H1 (cell line): ENCODE results near the gene TSC2. TPM values are rescaled to one million over a fixed set of nuclear protein-coding genes. Genes with fewer than 3 reads are reported as not detected.
"Not testable (repeated sequence)": the region's sequence is repeated elsewhere in the genome, so short reads cannot be mapped to it uniquely, and the experiment has no call there.

ENCODE experiments used
- CTCF ChIA-PET: fragments of 300-600 bp; sonication (Branson Sonifier 250); formaldehyde crosslinking; loops from one replicate; lab custom pipeline; 2021; ENCODE audit not compliant: partially characterized antibody; lab: Charles Lee
- POLR2A ChIA-PET: fragments of 300-600 bp; sonication (Branson Sonifier 250); formaldehyde crosslinking; loops from one replicate; lab custom pipeline; 2021; ENCODE audit warnings: inconsistent platforms; ENCODE audit not compliant: partially characterized antibody; lab: Charles Lee
- DNase-seq, 2 experiments: peaks; one replicate each; pipeline versions ENCODE4 v3.0.0 to v3.0.0-alpha.2; 2010 to 2022; ENCODE audit warnings: low spot score in 2 of 2, low read depth in 1 of 2, mixed read lengths in 1 of 2
- FAIRE-seq: peaks from 2 replicates; lab custom pipeline; 2011; peaks lifted over from hg19 to GRCh38; lab: Jason Lieb, UNC
- H2AFZ ChIP-seq: 2 replicates; pipeline ENCODE4 v1.8.1; 2012; ENCODE audit warnings: low read length, inconsistent platforms
- H2AK5ac ChIP-seq: 2 replicates; pipeline ENCODE4 v1.6.1; 2013; ENCODE audit warnings: low read depth, low read length
- H2BK120ac ChIP-seq: replicated peaks from 2 replicates; pipeline ENCODE3; 2013; ENCODE audit warnings: low read depth, low read length, inconsistent platforms
- H2BK12ac ChIP-seq: 2 replicates; pipeline ENCODE4 v1.6.1; 2013; ENCODE audit warnings: low read depth, low read length
- H2BK15ac ChIP-seq: 2 replicates; pipeline ENCODE4 v1.6.1; 2013; ENCODE audit warnings: low read length
- H2BK20ac ChIP-seq: 2 replicates; pipeline ENCODE4 v1.6.1; 2013; ENCODE audit warnings: low read length
- H2BK5ac ChIP-seq: 2 replicates; pipeline ENCODE4 v1.6.1; 2013; ENCODE audit warnings: low read depth, low read length
- H3K14ac ChIP-seq: 2 replicates; pipeline ENCODE4 v1.6.1; 2013; ENCODE audit warnings: inconsistent platforms; ENCODE audit not compliant: insufficient read length
- H3K18ac ChIP-seq: 2 replicates; pipeline ENCODE4 v1.6.1; 2013; ENCODE audit warnings: low read length; ENCODE audit errors: extremely low read depth
- H3K23ac ChIP-seq: 2 replicates; pipeline ENCODE4 v1.6.1; 2013; ENCODE audit warnings: inconsistent platforms; ENCODE audit not compliant: insufficient read length
- H3K23me2 ChIP-seq: 2 replicates; pipeline ENCODE4 v1.6.1; 2013; ENCODE audit warnings: low read depth, low read length
- H3K27ac ChIP-seq: 2 replicates; pipeline ENCODE4 v1.6.1; 2011; ENCODE audit warnings: low read depth, low read length, inconsistent platforms
- H3K27me3 ChIP-seq, 4 experiments: replicated peaks in 1 of 4; 1 replicate in 1 of 4; 2 replicates in 3 of 4; pipeline versions ENCODE4 v1.6.1 to v1.8.1; 2011 to 2013; ENCODE audit warnings: low read length in 3 of 4, mild to moderate bottlenecking in 3 of 4, inconsistent platforms in 2 of 4, mixed read lengths in 2 of 4, moderate library complexity in 1 of 4; ENCODE audit not compliant: control insufficient read depth in 3 of 4, insufficient read depth in 3 of 4; ENCODE audit errors: extremely low read depth in 1 of 4
- H3K36me3 ChIP-seq, 4 experiments: 2 replicates each; pipeline versions ENCODE4 v1.6.1 to v1.8.1; 2011 to 2013; ENCODE audit warnings: mild to moderate bottlenecking in 4 of 4, low read length in 3 of 4, moderate library complexity in 2 of 4, control low read depth in 1 of 4, inconsistent platforms in 1 of 4; ENCODE audit not compliant: insufficient read depth in 4 of 4, control insufficient read depth in 2 of 4
- H3K4ac ChIP-seq: replicated peaks from 2 replicates; pipeline ENCODE3; 2013; ENCODE audit warnings: low read length, low read depth, mixed read lengths, inconsistent platforms; ENCODE audit not compliant: insufficient read length
- H3K4me1 ChIP-seq, 4 experiments: replicated peaks in 1 of 4; 1 replicate in 1 of 4; 2 replicates in 3 of 4; pipeline versions ENCODE4 v1.6.1 to v1.8.1; 2011 to 2013; ENCODE audit warnings: low read length in 3 of 4, inconsistent platforms in 2 of 4, mixed read lengths in 1 of 4; ENCODE audit not compliant: insufficient read depth in 4 of 4, control insufficient read depth in 3 of 4
- H3K4me2 ChIP-seq, 2 experiments: 2 replicates each; pipeline versions ENCODE4 v1.6.1 to v1.8.1; 2011 to 2013; ENCODE audit warnings: low read depth in 2 of 2, low read length in 2 of 2, control low read depth in 1 of 2, inconsistent platforms in 1 of 2, mild to moderate bottlenecking in 1 of 2; ENCODE audit not compliant: insufficient read depth in 1 of 2
- H3K4me3 ChIP-seq, 4 experiments: fragments of 200-600, 300-600 bp in 1 of 4; sonication (generic), shearing (Covaris generic), sonication (Bioruptor Twin) in 1 of 4; 2 replicates each; pipeline versions ENCODE4 v1.5.1 to v1.8.1; 2011 to 2016; ENCODE audit warnings: low read length in 4 of 4, low read depth in 3 of 4, control low read depth in 2 of 4, inconsistent platforms in 2 of 4, mild to moderate bottlenecking in 2 of 4, mixed read lengths in 1 of 4, moderate library complexity in 1 of 4; ENCODE audit not compliant: insufficient read depth in 2 of 4; ENCODE audit errors: extremely low read depth in 1 of 4
- H3K56ac ChIP-seq: replicated peaks from 2 replicates; pipeline ENCODE3; 2013; ENCODE audit warnings: low read depth, mild to moderate bottlenecking, mixed read lengths, low read length, inconsistent platforms; ENCODE audit not compliant: insufficient read length
- H3K79me1 ChIP-seq: 2 replicates; pipeline ENCODE4 v1.6.1; 2013; ENCODE audit warnings: low read depth, low read length, control low read depth
- H3K79me2 ChIP-seq, 2 experiments: 2 replicates each; pipeline versions ENCODE4 v1.6.1 to v1.8.1; 2012 to 2013; ENCODE audit warnings: low read length in 2 of 2, mild to moderate bottlenecking in 2 of 2, inconsistent platforms in 1 of 2; ENCODE audit not compliant: insufficient read depth in 2 of 2, control insufficient read depth in 1 of 2
- H3K9ac ChIP-seq, 4 experiments: replicated peaks in 1 of 4; 1 replicate in 1 of 4; 2 replicates in 3 of 4; pipeline versions ENCODE4 v1.6.1 to v1.8.1; 2011 to 2013; ENCODE audit warnings: low read depth in 3 of 4, low read length in 3 of 4, control low read depth in 2 of 4, mild to moderate bottlenecking in 2 of 4, moderate library complexity in 2 of 4, inconsistent platforms in 1 of 4; ENCODE audit errors: extremely low read depth in 1 of 4
- H3K9me3 ChIP-seq, 2 experiments: 2 replicates each; pipeline versions ENCODE4 v1.6.1 to v1.8.1; 2012 to 2013; ENCODE audit warnings: mild to moderate bottlenecking in 2 of 2, moderate library complexity in 2 of 2, control low read depth in 1 of 2, inconsistent platforms in 1 of 2, low read depth in 1 of 2, low read length in 1 of 2, mixed read lengths in 1 of 2; ENCODE audit not compliant: insufficient read depth in 2 of 2
- H4K20me1 ChIP-seq, 2 experiments: replicated peaks in 1 of 2; 2 replicates each; pipeline versions ENCODE3 to v1.8.1; 2011 to 2013; ENCODE audit warnings: inconsistent platforms in 2 of 2, low read length in 2 of 2, mild to moderate bottlenecking in 1 of 2; ENCODE audit not compliant: insufficient read depth in 2 of 2, control insufficient read depth in 1 of 2
- H4K5ac ChIP-seq: 2 replicates; pipeline ENCODE4 v1.6.1; 2013; ENCODE audit warnings: low read length, low read depth, mixed read lengths, inconsistent platforms; ENCODE audit not compliant: insufficient read length
- H4K8ac ChIP-seq: 2 replicates; pipeline ENCODE4 v1.8.0; 2013; ENCODE audit warnings: mild to moderate bottlenecking, moderate library complexity, low read length, inconsistent platforms; ENCODE audit not compliant: insufficient read depth; ENCODE audit errors: extremely low read depth
- H4K91ac ChIP-seq: replicated peaks from 2 replicates; pipeline ENCODE3; 2013; ENCODE audit warnings: low read length, mixed read lengths, inconsistent platforms; ENCODE audit not compliant: insufficient read length
- WGBS, 2 experiments: shearing (Covaris generic) in 1 of 2; methylation state at CpG; one replicate each; pipeline versions ENCODE4 v1.1.6 to v1.1.7; 2013 to 2015; ENCODE audit warnings: low lambda C conversion rate in 2 of 2, mixed read lengths in 2 of 2, inconsistent platforms in 1 of 2, low coverage in 1 of 2, missing lambda C conversion rate in 1 of 2; ENCODE audit not compliant: insufficient replicate concordance in 2 of 2, insufficient coverage in 1 of 2, insufficient read length in 1 of 2; ENCODE audit errors: extremely low coverage in 1 of 2, missing lambda C conversion rate in 1 of 2; 5-methylcytosine and 5-hydroxymethylcytosine counted together
- polyA plus RNA-seq, 7 experiments: library from polyadenylated mRNA; depleted of rRNA in 3 of 7; stranded (reverse) in 5 of 7; unstranded in 2 of 7; fragments of >200 nt in 5 of 7; fragments of 200-250 nt in 2 of 7; gene quantifications; 1 replicate in 5 of 7; 2 replicates in 1 of 7; 4 replicates in 1 of 7; pipeline versions ENCODE4 v1.2.1 to v1.2.3, GENCODE V29; 2011 to 2013; ENCODE audit warnings: missing spikeins in 2 of 7, mixed read lengths in 2 of 7
- total RNA-seq: library from RNA; stranded (reverse); fragmentation: NEBNext Ultra II Directional; extraction: Animal tissue kit (Norgen Biotek cat#: 25700); gene quantifications from 2 replicates; pipeline ENCODE4 v1.2.1, GENCODE V29; 2021

Gene TSC2
- total and polyA plus RNA-seq, 2 of the 8 experiments (the other 6 are each of a cell fraction or from before 2014, with no cell fraction given): 65.9 to 96.6 TPM

DNA sequence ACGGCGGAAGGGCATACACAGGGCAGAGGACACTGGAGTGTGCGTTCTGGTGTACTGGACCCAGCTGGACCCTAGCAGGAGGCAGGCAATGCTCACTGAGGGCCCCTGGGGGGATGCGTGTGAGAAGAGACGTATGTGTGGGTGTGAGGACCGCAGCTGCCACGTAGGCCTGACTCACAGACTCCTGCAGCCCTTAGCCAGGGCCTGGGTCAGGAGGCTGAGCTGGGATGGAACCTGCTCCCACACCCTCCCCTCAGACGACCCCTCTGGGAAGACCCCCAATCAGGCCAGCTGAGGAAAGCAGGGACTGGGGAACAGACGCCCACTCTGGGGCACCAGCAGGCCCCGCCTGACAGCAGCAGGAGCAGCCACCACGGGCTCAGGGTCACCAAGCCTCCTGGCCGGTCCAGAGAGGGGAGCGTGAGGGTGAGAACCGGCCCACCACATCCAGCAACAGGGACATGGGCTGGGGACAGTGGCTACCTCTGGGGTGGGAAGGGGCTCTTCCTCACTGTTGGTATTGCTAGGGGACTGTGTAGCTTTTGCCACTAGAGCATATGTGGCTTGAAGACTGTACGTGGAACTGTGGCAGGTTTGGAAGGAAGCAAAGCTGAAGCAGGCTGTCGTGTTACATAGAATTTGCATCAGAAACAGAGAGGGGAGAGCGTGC, 59.5 kb downstream of the TSC2 start:
- H3K4me1 ChIP-seq, H3K27ac ChIP-seq, H3K18ac ChIP-seq, H3K9me3 ChIP-seq, H2BK12ac ChIP-seq, FAIRE-seq, H2BK20ac ChIP-seq, H4K20me1 ChIP-seq, H2AK5ac ChIP-seq, H3K9ac ChIP-seq, H3K4me3 ChIP-seq, H3K4me2 ChIP-seq, H2AFZ ChIP-seq, H2BK15ac ChIP-seq, H4K8ac ChIP-seq, H3K14ac ChIP-seq, H3K4ac ChIP-seq, H2BK5ac ChIP-seq, H3K79me2 ChIP-seq, H4K5ac ChIP-seq, H3K23ac ChIP-seq, H3K79me1 ChIP-seq, H4K91ac ChIP-seq, H3K56ac ChIP-seq, H2BK120ac ChIP-seq, DNase-seq, H3K27me3 ChIP-seq, H3K23me2 ChIP-seq: not testable (repeated sequence)
- POLR2A ChIA-PET: interaction anchor here (0.8 kb wide), 1 partner anchor 15 kb away, joined by 3 read pairs; no protein-coding TSS in a partner anchor
- WGBS, 2 experiments: 85% methylated on average over 13 of the region's 17 CpGs; no CpG with 5 or more reads in 1 of the 2 experiments
- H3K36me3 ChIP-seq: peaks cover 0 to 46% (median 0%) of the 10 kb centered on the region in 4 experiments; a peak in 2 of 8 replicates
- CTCF ChIA-PET: interaction anchor here (0.6 kb wide), 1 partner anchor 1366 kb away, joined by 3 read pairs; the partner anchor contains the start of gene CIAO3

DNA sequence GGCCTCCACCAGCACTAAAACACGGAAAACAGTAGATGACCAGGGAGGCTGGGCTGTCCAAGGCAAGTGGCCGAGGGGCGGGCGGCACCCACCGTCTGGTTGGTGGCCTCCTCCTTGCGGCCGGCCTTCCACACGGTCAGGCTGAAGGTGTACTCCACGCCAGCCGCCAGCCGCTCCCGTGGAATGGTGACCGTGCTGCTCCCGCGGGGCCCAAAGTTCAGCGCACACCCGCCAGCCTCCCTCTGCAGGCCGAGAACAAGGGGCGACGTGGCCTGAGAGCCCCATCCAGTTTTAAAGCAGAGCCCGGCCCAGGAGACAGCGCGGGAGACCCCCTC, 60.0 kb downstream of the TSC2 start:
- WGBS, 2 experiments: 93% methylated on average over 23 of the region's 23 CpGs; no CpG with 5 or more reads in 1 of the 2 experiments
- H3K23ac ChIP-seq, H3K9me3 ChIP-seq, H2BK5ac ChIP-seq, CTCF ChIA-PET, H3K79me1 ChIP-seq, H3K9ac ChIP-seq, POLR2A ChIA-PET, H3K79me2 ChIP-seq, H3K56ac ChIP-seq, H4K91ac ChIP-seq, H3K27me3 ChIP-seq, H4K5ac ChIP-seq, H2BK15ac ChIP-seq, H3K27ac ChIP-seq, H3K4me1 ChIP-seq, H2AK5ac ChIP-seq, H4K8ac ChIP-seq, H3K4ac ChIP-seq, DNase-seq, H3K23me2 ChIP-seq, H2BK20ac ChIP-seq, H3K14ac ChIP-seq, H4K20me1 ChIP-seq, H2BK120ac ChIP-seq, H3K18ac ChIP-seq, H2AFZ ChIP-seq, H3K4me3 ChIP-seq, H2BK12ac ChIP-seq, H3K4me2 ChIP-seq, FAIRE-seq: not testable (repeated sequence)
- H3K36me3 ChIP-seq: peaks cover 0 to 41% (median 0%) of the 10 kb centered on the region in 4 experiments; a peak in 2 of 8 replicates
